GM06990 (cell line): ENCODE measurements around the gene PIP4K2C.
"Not testable (repeated sequence)": the region's sequence is repeated elsewhere in the genome, so short reads cannot be mapped to it uniquely, and the experiment has no call there.

Experiments
- DNase-seq: peaks from one replicate; pipeline ENCODE4 v3.0.0-alpha.2; 2011; ENCODE audit not compliant: insufficient read length; ENCODE audit errors: extremely low read depth
- H3K27me3 ChIP-seq: replicated peaks from 2 replicates; pipeline ENCODE4 v1.6.0; 2011; ENCODE audit warnings: low read length; ENCODE audit not compliant: control insufficient read depth, insufficient read depth
- H3K36me3 ChIP-seq: 2 replicates; pipeline ENCODE4 v1.5.1; 2011; ENCODE audit warnings: low read length; ENCODE audit not compliant: control insufficient read depth, insufficient read depth
- H3K4me3 ChIP-seq: replicated peaks from 2 replicates; pipeline ENCODE4 v1.5.1; 2011; ENCODE audit warnings: low read depth, mild to moderate bottlenecking, control low read depth, low read length
- TF ChIP-seq, protein P1 (sequence below): IDR thresholded peaks from 2 replicates; pipeline ENCODE4 v1.5.1; 2011; ENCODE audit warnings: low read length, control low read depth, mild to moderate bottlenecking, inconsistent platforms; ENCODE audit not compliant: insufficient read depth, poor library complexity, severe bottlenecking

Gene PIP4K2C

GRCh38 chr12:57584690-57585089, 6.3 kb upstream of the PIP4K2C start:
- DNase-seq, result no peak
- H3K36me3 ChIP-seq, result no peaks in the 10 kb centered on the region
- TF ChIP-seq, protein P1, sequence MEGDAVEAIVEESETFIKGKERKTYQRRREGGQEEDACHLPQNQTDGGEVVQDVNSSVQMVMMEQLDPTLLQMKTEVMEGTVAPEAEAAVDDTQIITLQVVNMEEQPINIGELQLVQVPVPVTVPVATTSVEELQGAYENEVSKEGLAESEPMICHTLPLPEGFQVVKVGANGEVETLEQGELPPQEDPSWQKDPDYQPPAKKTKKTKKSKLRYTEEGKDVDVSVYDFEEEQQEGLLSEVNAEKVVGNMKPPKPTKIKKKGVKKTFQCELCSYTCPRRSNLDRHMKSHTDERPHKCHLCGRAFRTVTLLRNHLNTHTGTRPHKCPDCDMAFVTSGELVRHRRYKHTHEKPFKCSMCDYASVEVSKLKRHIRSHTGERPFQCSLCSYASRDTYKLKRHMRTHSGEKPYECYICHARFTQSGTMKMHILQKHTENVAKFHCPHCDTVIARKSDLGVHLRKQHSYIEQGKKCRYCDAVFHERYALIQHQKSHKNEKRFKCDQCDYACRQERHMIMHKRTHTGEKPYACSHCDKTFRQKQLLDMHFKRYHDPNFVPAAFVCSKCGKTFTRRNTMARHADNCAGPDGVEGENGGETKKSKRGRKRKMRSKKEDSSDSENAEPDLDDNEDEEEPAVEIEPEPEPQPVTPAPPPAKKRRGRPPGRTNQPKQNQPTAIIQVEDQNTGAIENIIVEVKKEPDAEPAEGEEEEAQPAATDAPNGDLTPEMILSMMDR, result no peak
- no peak overlapping the region for H3K4me3 ChIP-seq
- no peaks in the 10 kb centered on the region; the same call in 1 of the 2 replicates for H3K27me3 ChIP-seq

DNA sequence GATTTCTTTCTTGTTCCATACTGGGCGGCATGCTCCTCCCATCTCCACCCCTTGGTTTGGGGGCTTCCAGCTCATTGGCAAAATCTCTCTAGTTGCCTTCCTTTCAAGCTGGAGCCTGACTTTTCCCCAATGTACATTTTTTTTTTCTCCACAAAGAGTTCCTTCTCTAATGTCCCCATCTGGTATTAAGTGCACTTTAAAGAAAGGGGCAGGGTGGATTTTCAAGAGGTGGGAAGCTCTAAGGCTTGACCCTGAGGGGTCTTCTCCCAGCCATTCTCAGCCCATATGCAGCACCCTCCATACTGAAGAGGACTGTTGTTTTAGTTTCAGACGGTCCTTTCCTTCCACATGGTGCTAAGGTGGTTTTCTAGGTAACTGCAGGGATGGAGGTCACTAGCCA, 5.8 kb upstream of the PIP4K2C start:
- TF ChIP-seq, protein P1, result no peak
- H3K4me3 ChIP-seq, result no peak overlapping the region
- no peaks in the 10 kb centered on the region; the same call in 1 of the 2 replicates for H3K27me3 ChIP-seq
- H3K36me3 ChIP-seq, result no peaks in the 10 kb centered on the region
- DNase-seq, result no peak

DNA sequence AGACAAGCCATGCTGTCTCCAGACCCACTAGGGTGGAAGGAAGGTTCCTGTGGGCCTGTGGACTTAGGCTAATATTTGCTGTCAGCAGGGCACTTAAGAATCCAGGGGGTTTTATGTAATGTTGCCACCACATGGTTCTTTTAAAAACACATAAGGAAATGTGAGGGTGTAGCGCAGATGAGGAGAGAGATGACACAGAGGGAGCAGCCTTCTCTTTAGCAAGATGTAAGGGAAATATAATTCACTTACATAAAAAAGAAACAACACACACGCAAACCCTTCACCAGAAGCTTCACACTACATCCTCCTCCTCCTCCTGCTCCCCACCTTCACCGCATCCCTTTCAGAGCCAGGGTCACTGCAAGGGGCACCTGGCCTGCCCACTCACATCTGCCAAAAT, 4.9 kb upstream of the PIP4K2C start:
- no peak for DNase-seq
- H3K27me3 ChIP-seq, result no peaks in the 10 kb centered on the region; the same call in 1 of the 2 replicates
- no peak overlapping the region for H3K4me3 ChIP-seq
- TF ChIP-seq, protein P1, result no peak
- H3K36me3 ChIP-seq, result no peaks in the 10 kb centered on the region

DNA sequence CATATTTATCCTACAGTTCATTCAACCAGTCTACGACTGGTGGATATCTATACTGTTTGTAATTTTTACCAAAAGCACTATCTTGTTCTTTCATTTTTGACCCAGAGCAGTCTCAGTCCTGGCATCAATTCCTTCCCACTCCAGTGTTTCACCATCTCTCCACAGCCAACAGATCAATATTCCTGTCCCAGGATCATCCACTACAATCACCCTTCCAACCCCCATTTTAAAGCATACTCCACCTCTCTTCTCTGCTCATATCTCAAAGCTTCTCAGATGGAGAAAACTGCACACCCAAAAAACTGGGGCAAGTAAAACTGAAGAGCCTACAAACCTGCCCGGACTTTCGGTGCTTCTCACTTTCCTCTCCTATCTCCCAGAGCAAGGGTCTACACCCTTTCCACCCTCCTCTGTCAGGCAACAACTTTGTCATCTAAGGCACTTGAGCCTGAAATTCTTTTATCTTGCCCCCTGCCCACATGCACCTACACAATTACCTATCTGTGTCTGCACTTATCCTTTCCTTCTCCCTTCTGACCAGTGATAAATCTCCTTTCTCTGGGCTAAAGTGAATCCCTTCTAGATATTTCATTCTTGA, 4.1 kb upstream of the PIP4K2C start:
- H3K36me3 ChIP-seq, result no peaks in the 10 kb centered on the region

GRCh38 chr12:57588951-57589610, 1.9 kb upstream of the PIP4K2C start:
- not testable (repeated sequence) for H3K36me3 ChIP-seq, H3K4me3 ChIP-seq, H3K27me3 ChIP-seq, DNase-seq

More for the DNA sequence above, 4.1 kb upstream of the PIP4K2C start:
- Histone ChIP-seq H3K27me3 (no peaks in the 10 kb centered on the region; the same call in 1 of the 2 replicates), H3K4me3 (no peak overlapping the region)
- DNase-seq, result no peak
- TF ChIP-seq, protein P1, result no peak

DNA sequence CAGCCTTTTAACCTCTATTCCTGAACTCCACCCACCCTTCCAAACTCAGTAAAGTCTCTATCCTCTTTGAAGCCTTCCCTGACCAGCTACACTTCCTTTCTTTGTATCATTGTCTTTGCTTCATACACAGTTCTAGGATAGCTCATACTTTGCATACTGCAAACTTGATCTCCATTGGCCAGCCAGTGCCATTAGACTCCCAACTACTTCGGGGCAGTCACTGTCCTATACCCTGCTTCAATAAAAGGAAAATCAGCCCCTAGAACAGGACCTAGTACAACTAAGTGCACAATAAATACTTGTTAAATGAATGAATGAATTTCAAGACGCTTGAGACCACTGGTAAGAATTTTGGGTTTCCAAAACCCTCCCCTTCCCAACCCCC, 521 bp upstream of the PIP4K2C start:
- peak overlapping the region; percentile 75 for H3K4me3 ChIP-seq
- no peaks in the 10 kb centered on the region for H3K27me3 ChIP-seq
- TF ChIP-seq, protein P1, result no peak
- H3K36me3 ChIP-seq, result peaks cover 2% of the 10 kb centered on the region
- DNase-seq, result no peak
